Right lobe of liver (tissue), 4 donors: ENCODE measurements around the gene TOMM20L.

Source experiments
- CTCF ChIP-seq, 4 donors: fragments of 200-600 bp in 3 of 4; fragments of 450-650 bp in 1 of 4; IDR thresholded peaks; one replicate each; pipeline versions ENCODE4 v1.5.1 to v1.8.0; 2016 to 2022; ENCODE audit warnings: antibody characterized with exemption in 4 of 4, mild to moderate bottlenecking in 2 of 4
- POLR2A ChIP-seq: fragments of 450-650 bp; IDR thresholded peaks from one replicate; pipeline ENCODE4 v1.6.1; 2017; ENCODE audit warnings: antibody characterized with exemption, mild to moderate bottlenecking
- donor health status: DM: no; HTN: no; CAD: no.
- donor health status: DM: no; HTN: no; CAD: no.
- donor health status: DM: no; HTN: yes; CAD: no.

DNA sequence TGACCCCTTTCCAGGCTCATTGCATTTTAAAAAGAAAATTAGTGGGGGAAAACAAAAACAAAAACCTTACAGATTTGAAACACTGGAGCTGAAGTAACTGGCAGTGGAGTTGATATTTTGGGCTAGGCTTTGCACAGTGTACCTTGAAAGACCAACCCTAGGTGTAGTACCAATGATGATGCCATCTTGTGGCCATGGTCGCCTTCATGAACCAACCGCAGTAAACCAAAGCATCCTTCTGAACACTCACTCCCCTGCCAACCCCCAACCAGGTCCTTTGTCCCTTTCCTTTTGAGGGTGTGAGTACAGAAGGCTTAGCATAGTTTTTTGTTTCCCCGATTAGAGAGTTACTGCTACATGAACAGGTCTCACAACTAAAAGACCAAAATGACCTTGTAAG lies 5.9 kb downstream of the TOMM20L start:
- TF ChIP-seq CTCF (IDR thresholded peaks at IDR 0.05) (peak in 2 of 4 donors; percentile 19 to 31), POLR2A (no peak)
